Fibroblast of lung (primary cell): Measurements from ENCODE around the gene ZMYM4. TPM values are rescaled to one million over a fixed set of nuclear protein-coding genes. Genes with fewer than 3 reads are reported as not detected.
"Not testable (repeated sequence)": the region's sequence is repeated elsewhere in the genome, so short reads cannot be mapped to it uniquely, and the experiment has no call there.

Experiments used
- DNase-seq, 2 donors: peaks; one replicate each; pipeline versions ENCODE4 v3.0.0 to v3.0.0-alpha.2; 2010; ENCODE audit warnings: low read depth in 2 of 2
- H2AFZ ChIP-seq: 2 replicates; pipeline ENCODE4 v1.5.1; 2012; ENCODE audit warnings: low read length, control low read depth, inconsistent platforms
- H3K27ac ChIP-seq: 2 replicates; pipeline ENCODE4 v1.5.1; 2011; ENCODE audit warnings: low read length, control low read depth; ENCODE audit not compliant: insufficient read depth
- H3K27me3 ChIP-seq: 2 replicates; pipeline ENCODE4 v1.5.1; 2011; ENCODE audit warnings: mild to moderate bottlenecking, low read length; ENCODE audit not compliant: control insufficient read depth, insufficient read depth
- H3K36me3 ChIP-seq: 2 replicates; pipeline ENCODE4 v1.5.1; 2011; ENCODE audit warnings: low read length; ENCODE audit not compliant: control insufficient read depth, insufficient read depth
- H3K4me1 ChIP-seq: 2 replicates; pipeline ENCODE4 v1.5.1; 2011; ENCODE audit warnings: low read length; ENCODE audit not compliant: control insufficient read depth, insufficient read depth; ENCODE audit errors: extremely low read depth
- H3K4me2 ChIP-seq: 2 replicates; pipeline ENCODE4 v1.5.1; 2011; ENCODE audit warnings: low read length, control low read depth; ENCODE audit not compliant: insufficient read depth; ENCODE audit errors: extremely low read depth
- H3K4me3 ChIP-seq, 4 experiments: fragments of 200-600 bp in 1 of 4; sonication (generic) in 1 of 4; replicated peaks in 1 of 4; 2 replicates each; pipeline ENCODE4 v1.5.1; 2011 to 2016; ENCODE audit warnings: low read length in 4 of 4, low read depth in 3 of 4, mild to moderate bottlenecking in 3 of 4, control low read depth in 2 of 4, inconsistent platforms in 1 of 4, mixed read lengths in 1 of 4; ENCODE audit not compliant: insufficient read depth in 1 of 4; ENCODE audit errors: control extremely low read depth in 1 of 4
- H3K79me2 ChIP-seq: 2 replicates; pipeline ENCODE4 v1.5.1; 2012; ENCODE audit warnings: mild to moderate bottlenecking, low read length, inconsistent platforms; ENCODE audit not compliant: control insufficient read depth, insufficient read depth
- H3K9ac ChIP-seq: 2 replicates; pipeline ENCODE4 v1.5.1; 2011; ENCODE audit warnings: mild to moderate bottlenecking, low read length, control low read depth; ENCODE audit not compliant: insufficient read depth
- H3K9me3 ChIP-seq: 2 replicates; pipeline ENCODE4 v1.5.1; 2012; ENCODE audit warnings: low read depth, low read length; ENCODE audit not compliant: control insufficient read depth, insufficient read depth
- H4K20me1 ChIP-seq: 2 replicates; pipeline ENCODE4 v1.5.1; 2011; ENCODE audit warnings: low read length; ENCODE audit not compliant: control insufficient read depth, insufficient read depth; ENCODE audit errors: extremely low read depth
- CTCF ChIP-seq, 2 donors: IDR thresholded peaks in 1 of 2; conservative IDR thresholded peaks in 1 of 2; 1 replicate in 1 of 2; 2 replicates in 1 of 2; pipeline ENCODE4 v1.5.1; 2011 to 2012; ENCODE audit warnings: low read length in 2 of 2, control low read depth in 1 of 2, inconsistent platforms in 1 of 2, low read depth in 1 of 2, mild to moderate bottlenecking in 1 of 2
- EZH2 ChIP-seq: IDR thresholded peaks from 2 replicates; pipeline ENCODE4 v1.5.1; 2012; ENCODE audit warnings: low read length, control low read depth, mild to moderate bottlenecking; ENCODE audit errors: missing control alignments
- polyA plus RNA-seq, 2 donors: library from polyadenylated mRNA; depleted of rRNA in 1 of 2; stranded (reverse) in 1 of 2; unstranded in 1 of 2; fragments of >200 nt; gene quantifications; 2 replicates each; pipeline ENCODE4 v1.2.1, GENCODE V29; 2011 to 2012; ENCODE audit warnings: missing spikeins in 1 of 2
- total RNA-seq: library from RNA; depleted of rRNA; stranded (reverse); fragments of >200 nt; gene quantifications from 2 replicates; pipeline ENCODE4 v1.2.1, GENCODE V29; 2014

The ZMYM4 gene
- total and polyA plus RNA-seq, 2 donors (not counting 1 experiment from before 2014, with no cell fraction given): 40.5 to 54.1 TPM

GRCh38 chr1:35461966-35462651 is 193.6 kb downstream of the ZMYM4 start:
- Histone ChIP-seq H3K9ac (no peak overlapping the region), H3K27ac (no peak overlapping the region)
- no peak for DNase-seq

DNA sequence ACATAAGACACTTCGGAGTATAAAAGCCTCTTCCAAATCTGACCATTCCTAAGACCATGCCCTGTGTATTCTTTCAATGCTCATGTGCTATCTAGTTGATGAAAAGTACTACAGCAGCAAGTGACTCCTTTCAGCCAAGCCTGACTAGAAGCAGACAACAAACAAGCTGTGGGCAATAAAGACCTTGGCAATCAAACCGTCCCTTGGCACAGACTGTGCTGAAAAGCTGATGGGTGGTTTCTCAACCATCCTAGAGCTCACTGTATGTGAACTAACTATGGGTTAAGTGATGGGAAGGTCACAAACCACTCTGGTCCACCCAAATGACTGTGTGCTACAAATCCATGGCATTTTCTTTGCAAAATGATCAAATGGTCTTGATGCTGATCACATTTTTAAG is 194.7 kb downstream of the ZMYM4 start:
- H3K36me3 ChIP-seq: peaks cover 4% of the 10 kb centered on the region
- TF ChIP-seq CTCF (conservative IDR thresholded peaks at IDR 0.05 in 1 of 2, IDR thresholded peaks at IDR 0.05 in 1 of 2; ENCODE audit: low read depth in 1 of 2, low read length in 2 of 2): no peak
- no peak for TF ChIP-seq EZH2
- H3K4me3 ChIP-seq: no peak overlapping the region
- no peaks in the 10 kb centered on the region for H4K20me1 ChIP-seq
- no peaks in the 10 kb centered on the region for H3K9me3 ChIP-seq
- H3K9ac ChIP-seq: no peak overlapping the region
- no peak overlapping the region for H3K27ac ChIP-seq
- H3K79me2 ChIP-seq: no peaks in the 10 kb centered on the region
- DNase-seq: no peak
- no peak overlapping the region for H3K4me2 ChIP-seq
- no peaks in the 10 kb centered on the region for H3K27me3 ChIP-seq
- no peak overlapping the region for H2AFZ ChIP-seq
- H3K4me1 ChIP-seq: no peaks in the 10 kb centered on the region

More at GRCh38 chr1:35461966-35462651, 193.6 kb downstream of the ZMYM4 start:
- H3K79me2 ChIP-seq: no peaks in the 10 kb centered on the region
- H3K4me3 ChIP-seq: no peak overlapping the region
- H3K36me3 ChIP-seq: peaks cover 4% of the 10 kb centered on the region
- TF ChIP-seq EZH2 (no peak), CTCF (conservative IDR thresholded peaks at IDR 0.05 in 1 of 2, IDR thresholded peaks at IDR 0.05 in 1 of 2; ENCODE audit: low read depth in 1 of 2, low read length in 2 of 2) (no peak)
- H3K9me3 ChIP-seq: no peaks in the 10 kb centered on the region
- H3K4me1 ChIP-seq: no peaks in the 10 kb centered on the region
- H4K20me1 ChIP-seq: no peaks in the 10 kb centered on the region
- no peaks in the 10 kb centered on the region for H3K27me3 ChIP-seq
- H3K4me2 ChIP-seq: no peak overlapping the region
- H2AFZ ChIP-seq: no peak overlapping the region

GRCh38 chr1:35463749-35464148 is 195.2 kb downstream of the ZMYM4 start:
- not testable (repeated sequence) for H4K20me1 ChIP-seq, DNase-seq, H3K36me3 ChIP-seq, H3K27me3 ChIP-seq, H3K4me1 ChIP-seq, H2AFZ ChIP-seq, H3K27ac ChIP-seq, H3K9ac ChIP-seq, H3K9me3 ChIP-seq, H3K4me2 ChIP-seq, H3K4me3 ChIP-seq, H3K79me2 ChIP-seq
